HTR-8/SVneo (cell line): ENCODE results near the gene HAP1.

Source experiments
- DNase-seq: peaks from one replicate; pipeline ENCODE4 v3.0.0; 2011; ENCODE audit warnings: low spot score, mixed read lengths; ENCODE audit not compliant: insufficient read length
- FAIRE-seq: peaks from 2 replicates; lab custom pipeline; 2011; peaks lifted over from hg19 to GRCh38; lab: Jason Lieb, UNC

HAP1 gene

GRCh38 chr17:41767324-41768042, 33.0 kb upstream of the HAP1 start:
- FAIRE-seq, result no peak
- no peak for DNase-seq

GRCh38 chr17:41766135-41766534, 31.7 kb upstream of the HAP1 start:
- no peak for DNase-seq
- no peak for FAIRE-seq

GRCh38 chr17:41763327-41763726, 28.9 kb upstream of the HAP1 start:
- DNase-seq (no peak), FAIRE-seq (no peak)

GRCh38 chr17:41762841-41763240, 28.4 kb upstream of the HAP1 start:
- no peak for FAIRE-seq

GRCh38 chr17:41762391-41762790, 27.9 kb upstream of the HAP1 start:
- DNase-seq (no peak), FAIRE-seq (no peak)

More at GRCh38 chr17:41762841-41763240, 28.4 kb upstream of the HAP1 start:
- DNase-seq, result no peak

GRCh38 chr17:41760878-41761277, 26.4 kb upstream of the HAP1 start:
- no peak for FAIRE-seq
- DNase-seq, result no peak

- FAIRE-seq, result no peak
- no peak for DNase-seq
These were observed 24.2 kb upstream of the HAP1 start for GRCh38 chr17:41758601-41759000.

GRCh38 chr17:41754066-41754465, 19.6 kb upstream of the HAP1 start:
- peak; percentile 33 for FAIRE-seq
- DNase-seq, result no peak

GRCh38 chr17:41751288-41751687, 16.8 kb upstream of the HAP1 start:
- DNase-seq (no peak), FAIRE-seq (no peak)

- no peak for FAIRE-seq
- DNase-seq, result no peak
These were observed 16.4 kb upstream of the HAP1 start for GRCh38 chr17:41750862-41751261.

- no peak for FAIRE-seq
- no peak for DNase-seq
These were observed 13.8 kb upstream of the HAP1 start for GRCh38 chr17:41748275-41748674.

- DNase-seq (no peak), FAIRE-seq (no peak)
These were observed 7.3 kb upstream of the HAP1 start for GRCh38 chr17:41741709-41742108.

- FAIRE-seq, result no peak
- no peak for DNase-seq
These were observed 6.1 kb upstream of the HAP1 start for GRCh38 chr17:41740506-41740905.

- peak; percentile 86 for DNase-seq
- FAIRE-seq, result peak; percentile 55
These were observed 5.4 kb upstream of the HAP1 start for GRCh38 chr17:41739661-41740352.

GRCh38 chr17:41738801-41739112, 4.3 kb upstream of the HAP1 start:
- DNase-seq (no peak), FAIRE-seq (no peak)

- peak; percentile 97 for FAIRE-seq
- DNase-seq, result peak; percentile 96
These were observed 3.8 kb upstream of the HAP1 start for GRCh38 chr17:41738077-41738800.

- FAIRE-seq, result no peak
- DNase-seq, result no peak
These were observed 3.2 kb upstream of the HAP1 start for GRCh38 chr17:41737680-41738023.

- FAIRE-seq, result no peak
- DNase-seq, result no peak
These were observed 2.7 kb upstream of the HAP1 start for GRCh38 chr17:41736983-41737679.

GRCh38 chr17:41735744-41736143, 1.3 kb upstream of the HAP1 start:
- DNase-seq, result no peak
- FAIRE-seq, result no peak

GRCh38 chr17:41734949-41735313, 488 bp upstream of the HAP1 start:
- DNase-seq (no peak), FAIRE-seq (peak; percentile 59)
